K562 (cell line): Measurements from ENCODE around the gene SCGB3A2. TPM values are rescaled to one million over a fixed set of nuclear protein-coding genes. Genes with fewer than 3 reads are reported as not detected.

Experiments used
- ATAC-seq: fragments of 200-7000 bp; cut with Tn5 transposase; 3 replicates; pipeline ENCODE4 v1.9.1; 2020; ENCODE audit warnings: moderate library complexity
- BruUV-seq: library from RNA; stranded (reverse); fragments of 400-500 nt; replicated peaks from 2 replicates; lab custom pipeline; 2021; lab: Mats Ljungman, UMichigan
- CTCF ChIA-PET: fragments of 300-600 bp; formaldehyde crosslinking; extraction: SDS; loops from one replicate; lab custom pipeline; 2021; ENCODE audit warnings: low intra/inter-chr PET ratio; lab: Yijun Ruan, JAX
- POLR2A ChIA-PET: fragments of 300-600, 350-650 bp; sonication (Branson Sonifier 250); formaldehyde crosslinking; extraction: SDS; loops from one replicate; lab custom pipeline; 2021; ENCODE audit warnings: antibody characterized with exemption, inconsistent platforms; lab: Yijun Ruan, JAX
- DNase-seq, 4 experiments: peaks; one replicate each; pipeline versions ENCODE4 v3.0.0 to v3.0.0-alpha.2; 2011 to 2018; ENCODE audit warnings: low spot score in 3 of 4, mixed read lengths in 3 of 4; ENCODE audit errors: extremely low read depth in 1 of 4
- FAIRE-seq: peaks from 2 replicates; lab custom pipeline; 2011; peaks lifted over from hg19 to GRCh38; lab: Jason Lieb, UNC
- H2AFZ ChIP-seq: 2 replicates; pipeline ENCODE4 v1.6.0; 2011; ENCODE audit warnings: low read depth, low read length, control low read depth, inconsistent platforms
- H3K27ac ChIP-seq: fragments of 200-600 bp; 3 replicates; pipeline ENCODE4 v1.8.0; 2011; ENCODE audit warnings: low read depth, mild to moderate bottlenecking, control low read depth, inconsistent platforms, low read length, moderate library complexity, mixed read lengths; ENCODE audit errors: extremely low read depth
- H3K27me3 ChIP-seq, 2 experiments: fragments of 300-600 bp in 1 of 2; 2 replicates in 1 of 2; 3 replicates in 1 of 2; pipeline versions ENCODE4 v1.6.0 to v1.8.0; 2011; ENCODE audit warnings: inconsistent platforms in 2 of 2, low read length in 2 of 2, mild to moderate bottlenecking in 1 of 2, mixed read lengths in 1 of 2, moderate library complexity in 1 of 2; ENCODE audit not compliant: control insufficient read depth in 2 of 2, insufficient read depth in 2 of 2
- H3K36me3 ChIP-seq: fragments of 300-600 bp; 3 replicates; pipeline ENCODE4 v1.8.0; 2011; ENCODE audit warnings: mild to moderate bottlenecking, low read length, inconsistent platforms; ENCODE audit not compliant: control insufficient read depth, insufficient read depth
- H3K4me1 ChIP-seq, 2 experiments: fragments of 200-600 bp in 1 of 2; replicated peaks in 1 of 2; 2 replicates in 1 of 2; 3 replicates in 1 of 2; pipeline versions ENCODE4 v1.5.1 to v1.8.0; 2011; ENCODE audit warnings: inconsistent platforms in 2 of 2, low read length in 2 of 2, mild to moderate bottlenecking in 1 of 2, mixed read lengths in 1 of 2, moderate library complexity in 1 of 2; ENCODE audit not compliant: control insufficient read depth in 2 of 2, insufficient read depth in 2 of 2
- H3K4me2 ChIP-seq: 2 replicates; pipeline ENCODE4 v1.6.1; 2011; ENCODE audit warnings: low read length, control low read depth, inconsistent platforms, mixed read lengths; ENCODE audit not compliant: insufficient read depth
- H3K4me3 ChIP-seq: fragments of 200-600 bp; sonication (generic), shearing (Covaris generic); 2 replicates; pipeline ENCODE4 v1.5.1; 2016; ENCODE audit warnings: control low read depth, inconsistent platforms
- H3K79me2 ChIP-seq: fragments of 200-600 bp; 3 replicates; pipeline ENCODE4 v1.8.0; 2011; ENCODE audit warnings: low read length, inconsistent platforms; ENCODE audit not compliant: control insufficient read depth, insufficient read depth
- H3K9ac ChIP-seq, 2 experiments: 2 replicates each; pipeline versions ENCODE4 v1.6.0 to v1.6.1; 2011; ENCODE audit warnings: low read depth in 2 of 2, low read length in 2 of 2, control low read depth in 1 of 2, inconsistent platforms in 1 of 2, mild to moderate bottlenecking in 1 of 2, mixed read lengths in 1 of 2; ENCODE audit not compliant: insufficient read depth in 1 of 2
- H3K9me1 ChIP-seq: one replicate; pipeline ENCODE4 v1.6.0; 2011; ENCODE audit warnings: inconsistent platforms, mild to moderate bottlenecking, low read length, moderate library complexity; ENCODE audit not compliant: control insufficient read depth, insufficient read depth
- H3K9me3 ChIP-seq: replicated peaks from 2 replicates; pipeline ENCODE4 v1.5.1; 2011; ENCODE audit warnings: low read depth, low read length, inconsistent platforms; ENCODE audit not compliant: control insufficient read depth, insufficient read depth
- H4K20me1 ChIP-seq: replicated peaks from 2 replicates; pipeline ENCODE4 v1.6.1; 2011; ENCODE audit warnings: low read length, inconsistent platforms, mixed read lengths; ENCODE audit not compliant: control insufficient read depth, insufficient read depth
- CEBPG ChIP-seq, 3 experiments: fragments of 200-800 bp in 1 of 3; sonication (Bioruptor generic) in 1 of 3; sonication (generic) in 1 of 3; formaldehyde crosslinking in 1 of 3; IDR thresholded peaks in 2 of 3; conservative IDR thresholded peaks in 1 of 3; 2 replicates each; pipeline versions ENCODE4 v1.6.1 to v1.8.0; 2016 to 2022; ENCODE audit warnings: missing compliant biosample characterization in 2 of 3, missing genetic modification characterization in 2 of 3, mild to moderate bottlenecking in 1 of 3, missing genetic modification reagents in 1 of 3
- GABPB2 ChIP-seq: fragments of 250-450 bp; sonication (Bioruptor Pico); conservative IDR thresholded peaks from 2 replicates; pipeline ENCODE4 v1.5.1; 2021; ENCODE audit warnings: mild to moderate bottlenecking
- OTX1 ChIP-seq: fragments of 450-650 bp; formaldehyde crosslinking; IDR thresholded peaks from 2 replicates; pipeline ENCODE4 v1.4.0; 2022; ENCODE audit warnings: mild to moderate bottlenecking
- PHB ChIP-seq: fragments of 250-450 bp; sonication (Bioruptor Pico); IDR thresholded peaks from 2 replicates; pipeline ENCODE4 v1.5.0; 2021
- POLR2G ChIP-seq: fragments of 200-400 bp; formaldehyde crosslinking; IDR thresholded peaks from 2 replicates; pipeline ENCODE4 v1.6.1; 2017; ENCODE audit warnings: low read depth, mild to moderate bottlenecking, antibody characterized with exemption, low read length, moderate library complexity
- TFE3 ChIP-seq: fragments of 450-650 bp; formaldehyde crosslinking; IDR thresholded peaks from 2 replicates; pipeline ENCODE4 v1.4.0; 2020; ENCODE audit warnings: mild to moderate bottlenecking, mixed read lengths
- ZNF165 ChIP-seq: fragments of 250-450 bp; sonication (Bioruptor Pico); IDR thresholded peaks from 2 replicates; pipeline ENCODE4 v1.4.0; 2020; ENCODE audit warnings: borderline replicate concordance
- ZNF263 ChIP-seq: sonication (generic); formaldehyde crosslinking; IDR thresholded peaks from 2 replicates; pipeline ENCODE4 v1.8.0; 2022; ENCODE audit warnings: mild to moderate bottlenecking, missing genetic modification reagents, borderline replicate concordance
- ZNF384 ChIP-seq: IDR thresholded peaks from 2 replicates; pipeline ENCODE4 v1.6.1; 2012; ENCODE audit warnings: low read depth, low read length, improper control_type of control experiment
- ZNF395 ChIP-seq: fragments of 200-800 bp; sonication (Bioruptor generic); IDR thresholded peaks from 2 replicates; pipeline ENCODE4 v1.6.1; 2017; ENCODE audit warnings: missing genetic modification characterization, missing compliant biosample characterization
- ZNF609 ChIP-seq: sonication (generic); formaldehyde crosslinking; IDR thresholded peaks from 2 replicates; pipeline ENCODE4 v1.8.1; 2023; ENCODE audit warnings: missing genetic modification reagents, mild to moderate bottlenecking, borderline replicate concordance
- WGBS: fragments of 100-300 bp; shearing (Covaris generic); methylation state at CpG from one replicate; pipeline ENCODE4 v1.1.6; 2016; ENCODE audit warnings: low coverage, mixed read lengths; ENCODE audit not compliant: insufficient coverage; ENCODE audit errors: missing lambda C conversion rate; 5-methylcytosine and 5-hydroxymethylcytosine counted together
- in situ Hi-C: fragments of 300-500 bp; cut with MboI; formaldehyde crosslinking; loops from 4 replicates; pipeline ENCODE4 v1.15.0; 2018; ENCODE audit warnings: inconsistent platforms, mixed read lengths
- intact Hi-C: fragments of 100-400 bp; cut with micrococcal nuclease; formaldehyde crosslinking; loops from 2 replicates; pipeline ENCODE4 v1.14.2; 2022
- polyA plus RNA-seq, 8 experiments: library from polyadenylated mRNA; depleted of rRNA in 4 of 8; stranded (reverse) in 5 of 8; unstranded in 3 of 8; fragments of >200 nt; fragmentation: Nextera tagmentation in 2 of 8; fragmentation: Illumina TruSeq in 1 of 8; extraction: Ambion mirVana in 2 of 8; extraction: Trizol in 1 of 8; gene quantifications; 2 replicates each; pipeline versions ENCODE4 v1.2.1 to v1.2.3, GENCODE V29; 2011 to 2014; ENCODE audit warnings: inconsistent platforms in 1 of 8, missing spikeins in 1 of 8
- total RNA-seq, 7 experiments: library from RNA; depleted of rRNA in 6 of 7; stranded (reverse); fragments of >200 nt in 6 of 7; fragmentation: Illumina TruSeq in 2 of 7; extraction: Trizol in 2 of 7; gene quantifications; 2 replicates each; pipeline versions ENCODE4 v1.2.1 to v1.2.3, GENCODE V29; 2011 to 2021; ENCODE audit warnings: low replicate concordance in 1 of 7

Gene SCGB3A2
- total and polyA plus RNA-seq, 9 of the 15 experiments (the other 6 are each of a cell fraction or from before 2014, with no cell fraction given): 0.35 TPM; not detected in 8

GRCh38 chr5:147930769-147931168 is 52.3 kb downstream of the SCGB3A2 start:
- no peak for FAIRE-seq
- in situ Hi-C loops (no loop called here), intact Hi-C loops (loop anchor here (10.0 kb wide), 1 partner anchor 306 kb away; no protein-coding TSS in a partner anchor)
- H3K27ac ChIP-seq: no peak overlapping the region
- H3K4me2 ChIP-seq: no peak overlapping the region
- ChIA-PET CTCF (interaction anchor here (0.6 kb wide), 1 partner anchor 36 kb away, joined by 3 read pairs; no protein-coding TSS in a partner anchor), POLR2A (no interaction called here)
- no peaks in the 10 kb centered on the region for H3K27me3 ChIP-seq
- H3K4me3 ChIP-seq: no peak overlapping the region
- no peak for ATAC-seq
- H3K9me1 ChIP-seq: no peaks in the 10 kb centered on the region
- no peak overlapping the region for H3K9ac ChIP-seq
- 0% methylated on average over 2 of the region's 2 CpGs for WGBS
- no peaks in the 10 kb centered on the region for H3K4me1 ChIP-seq
- no TSS peak for BruUV-seq
- no peak overlapping the region for H2AFZ ChIP-seq
- H3K36me3 ChIP-seq: no peaks in the 10 kb centered on the region
- TF ChIP-seq GABPB2 (no peak), PHB (no peak), OTX1 (CRISPR knock-in tag) (no peak), ZNF263 (CRISPR knock-in tag) (no peak), CEBPG (CRISPR knock-in tag; IDR thresholded peaks at IDR 0.05) (no peak), CEBPG (tag; conservative IDR thresholded peaks at IDR 0.05 in 1 of 2, IDR thresholded peaks at IDR 0.05 in 1 of 2) (no peak), POLR2G (no peak), ZNF384 (no peak), ZNF395 (CRISPR knock-in tag) (no peak), ZNF165 (CRISPR knock-in tag) (no peak), ZNF609 (CRISPR knock-in tag) (no peak), TFE3 (CRISPR knock-in tag) (no peak)
- no peaks in the 10 kb centered on the region for H4K20me1 ChIP-seq
- DNase-seq: no peak
- no peaks in the 10 kb centered on the region for H3K79me2 ChIP-seq
- no peaks in the 10 kb centered on the region for H3K9me3 ChIP-seq
